ENCODE data around the gene GJC1.

- no peak for TF ChIP-seq CTCF (IDR thresholded peaks at IDR 0.05)
- TF ChIP-seq POLR2A (IDR thresholded peaks at IDR 0.05), result no peak
- TF ChIP-seq POLR2AphosphoS5 (IDR thresholded peaks at IDR 0.05), result no peak
These were observed 42.7 kb downstream of the GJC1 start for GRCh38 chr17:44787271-44787940.

All from breast epithelium (tissue), 3 donors.